ENCODE data around the gene POLR3K.
"Not testable (repeated sequence)": the region's sequence is repeated elsewhere in the genome, so short reads cannot be mapped to it uniquely, and the experiment has no call there.

DNA sequence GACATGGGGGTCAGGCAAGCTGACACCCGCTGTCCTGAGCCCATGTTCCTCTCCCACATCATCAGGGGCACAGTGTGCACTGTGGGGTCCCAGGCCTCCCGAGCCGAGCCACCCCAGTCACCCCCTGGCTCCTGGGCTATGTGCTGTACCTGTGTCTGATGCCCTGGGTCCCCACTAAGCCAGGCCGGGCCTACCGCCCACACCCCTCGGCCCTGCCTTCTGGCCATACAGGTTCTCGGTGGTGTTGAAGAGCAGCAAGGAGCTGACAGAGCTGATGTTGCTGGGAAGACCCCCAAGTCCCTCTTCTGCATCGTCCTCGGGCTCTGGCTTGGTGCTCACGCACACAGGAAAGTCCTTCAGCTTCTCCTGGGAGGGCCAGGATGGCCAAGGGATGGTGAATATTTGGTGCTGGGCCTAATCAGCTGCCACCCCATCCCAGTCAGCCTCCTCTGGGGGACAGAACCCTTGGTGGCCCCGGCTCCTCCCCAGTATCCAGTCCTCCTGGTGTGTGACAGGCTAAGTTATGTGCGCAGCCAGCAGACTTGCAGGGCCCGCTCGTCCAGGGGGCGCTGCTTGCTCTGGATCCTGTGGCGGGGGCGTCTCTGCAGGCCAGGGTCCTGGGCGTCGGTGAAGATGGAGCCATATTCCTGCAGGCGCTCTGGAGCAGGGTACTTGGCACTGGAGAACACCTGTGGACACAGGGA is 36.2 kb downstream of the POLR3K start:
- TF ChIP-seq, protein P1, sequence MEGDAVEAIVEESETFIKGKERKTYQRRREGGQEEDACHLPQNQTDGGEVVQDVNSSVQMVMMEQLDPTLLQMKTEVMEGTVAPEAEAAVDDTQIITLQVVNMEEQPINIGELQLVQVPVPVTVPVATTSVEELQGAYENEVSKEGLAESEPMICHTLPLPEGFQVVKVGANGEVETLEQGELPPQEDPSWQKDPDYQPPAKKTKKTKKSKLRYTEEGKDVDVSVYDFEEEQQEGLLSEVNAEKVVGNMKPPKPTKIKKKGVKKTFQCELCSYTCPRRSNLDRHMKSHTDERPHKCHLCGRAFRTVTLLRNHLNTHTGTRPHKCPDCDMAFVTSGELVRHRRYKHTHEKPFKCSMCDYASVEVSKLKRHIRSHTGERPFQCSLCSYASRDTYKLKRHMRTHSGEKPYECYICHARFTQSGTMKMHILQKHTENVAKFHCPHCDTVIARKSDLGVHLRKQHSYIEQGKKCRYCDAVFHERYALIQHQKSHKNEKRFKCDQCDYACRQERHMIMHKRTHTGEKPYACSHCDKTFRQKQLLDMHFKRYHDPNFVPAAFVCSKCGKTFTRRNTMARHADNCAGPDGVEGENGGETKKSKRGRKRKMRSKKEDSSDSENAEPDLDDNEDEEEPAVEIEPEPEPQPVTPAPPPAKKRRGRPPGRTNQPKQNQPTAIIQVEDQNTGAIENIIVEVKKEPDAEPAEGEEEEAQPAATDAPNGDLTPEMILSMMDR (conservative IDR thresholded peaks at IDR 0.05 in 1 of 2, IDR thresholded peaks at IDR 0.05 in 1 of 2; ENCODE audit: low read depth in 1 of 2, low read length in 2 of 2) = not testable (repeated sequence)
- TF ChIP-seq EZH2 (IDR thresholded peaks at IDR 0.05; ENCODE audit: low read length, missing control alignments) = not testable (repeated sequence)

Measured in fibroblast of lung (primary cell).